ENCODE results near the gene SUN2. TPM values are rescaled to one million over a fixed set of nuclear protein-coding genes. Genes with fewer than 3 reads are reported as not detected.

SUN2 gene
- total and polyA plus RNA-seq, 10 of the 15 experiments (the other 5 are each of a cell fraction or from before 2014, with no cell fraction given), result 0.18 to 107 (median 35.9) TPM

DNA sequence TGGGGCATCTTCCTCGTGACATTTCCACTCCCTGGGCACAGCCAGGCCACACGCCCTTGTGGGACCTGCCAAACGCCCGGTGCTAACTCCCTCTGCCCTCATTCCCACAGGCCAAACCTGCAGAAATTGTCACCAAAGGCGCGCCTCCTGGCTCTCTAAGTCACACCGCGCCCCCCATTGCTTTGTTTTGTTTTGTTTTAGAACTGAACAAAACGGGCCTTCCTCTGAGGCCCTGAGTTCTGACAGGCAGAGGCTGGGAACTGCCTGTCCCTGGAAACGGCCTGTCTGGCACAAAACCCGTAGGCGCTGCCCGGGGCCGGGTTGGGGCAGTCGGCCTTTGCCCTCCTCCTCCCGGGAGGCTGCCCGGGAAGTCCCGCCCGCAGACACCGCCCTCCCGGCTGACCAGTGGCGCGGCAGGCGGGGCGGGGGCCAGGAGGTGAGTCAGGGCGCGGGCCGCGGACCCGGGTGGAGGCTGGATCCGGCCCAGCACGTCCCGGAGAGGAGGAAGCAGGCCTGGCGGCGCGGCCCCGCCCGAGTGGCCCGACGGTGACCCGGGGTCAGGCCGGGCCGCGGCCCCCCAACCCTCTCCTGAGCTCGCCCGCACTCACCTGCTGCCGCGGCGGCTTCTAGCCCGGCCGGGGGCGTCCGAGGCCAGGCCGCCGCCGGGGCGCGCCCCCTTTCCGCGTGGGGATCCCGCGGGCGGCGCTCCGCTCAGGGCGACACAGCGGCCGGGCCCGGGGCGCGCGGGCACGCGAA is 465 bp downstream of the SUN2 start (continued):
- TF ChIP-seq YY1 (IDR thresholded peaks at IDR 0.05; ENCODE audit: low read depth, low read length), result 0 out of 2 replicates have a peak, but pooled peaks have one; percentile 35
- peak; percentile 15; the same call in 1 of the 2 replicates for TF ChIP-seq NR2C1 (IDR thresholded peaks at IDR 0.05)
- TF ChIP-seq GATAD2B (conservative IDR thresholded peaks at IDR 0.05; ENCODE audit: low read depth), result peak; percentile 98
- TF ChIP-seq MTA2 (IDR thresholded peaks at IDR 0.05; ENCODE audit: low read depth), result 0 out of 2 replicates have a peak, but pooled peaks have one; percentile 13
- TF ChIP-seq NKRF (conservative IDR thresholded peaks at IDR 0.05), result peak; percentile 78
- TF ChIP-seq RELA (IDR thresholded peaks at IDR 0.05; ENCODE audit: borderline replicate concordance, partially characterized antibody), result no peak
- 0 out of 2 replicates have a peak, but pooled peaks have one; percentile 19 for TF ChIP-seq ZNF207 (IDR thresholded peaks at IDR 0.05; ENCODE audit: borderline replicate concordance)
- no peak for TF ChIP-seq ZNF24 (IDR thresholded peaks at IDR 0.05)
- peak; percentile 33; the same call in 1 of the 2 replicates for TF ChIP-seq PKNOX1 (IDR thresholded peaks at IDR 0.05)
- peak; percentile 84; the same call in 1 of the 2 replicates for TF ChIP-seq DPF2 (IDR thresholded peaks at IDR 0.05)
- no peak for TF ChIP-seq PAX8 (IDR thresholded peaks at IDR 0.05)
- peak; percentile 12 to 48; a peak in 2 of 4 replicates for TF ChIP-seq BHLHE40 (IDR thresholded peaks at IDR 0.05; ENCODE audit: borderline replicate concordance in 1 of 2, low read depth in 2 of 2, low read length in 1 of 2)
- TF ChIP-seq LARP7 (IDR thresholded peaks at IDR 0.05), result peak; percentile 89
- peak; percentile 20 to 36; a peak in 1 of 4 replicates for TF ChIP-seq IKZF2 (IDR thresholded peaks at IDR 0.05)
- TF ChIP-seq, protein P1, sequence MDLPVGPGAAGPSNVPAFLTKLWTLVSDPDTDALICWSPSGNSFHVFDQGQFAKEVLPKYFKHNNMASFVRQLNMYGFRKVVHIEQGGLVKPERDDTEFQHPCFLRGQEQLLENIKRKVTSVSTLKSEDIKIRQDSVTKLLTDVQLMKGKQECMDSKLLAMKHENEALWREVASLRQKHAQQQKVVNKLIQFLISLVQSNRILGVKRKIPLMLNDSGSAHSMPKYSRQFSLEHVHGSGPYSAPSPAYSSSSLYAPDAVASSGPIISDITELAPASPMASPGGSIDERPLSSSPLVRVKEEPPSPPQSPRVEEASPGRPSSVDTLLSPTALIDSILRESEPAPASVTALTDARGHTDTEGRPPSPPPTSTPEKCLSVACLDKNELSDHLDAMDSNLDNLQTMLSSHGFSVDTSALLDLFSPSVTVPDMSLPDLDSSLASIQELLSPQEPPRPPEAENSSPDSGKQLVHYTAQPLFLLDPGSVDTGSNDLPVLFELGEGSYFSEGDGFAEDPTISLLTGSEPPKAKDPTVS (IDR thresholded peaks at IDR 0.05; ENCODE audit: low read depth, low read length), result no peak

Data from GM12878 (cell line).